Spleen (tissue), 11 donors: ENCODE results near the gene HSD17B14. TPM values are rescaled to one million over a fixed set of nuclear protein-coding genes. Genes with fewer than 3 reads are reported as not detected.

Experiments used
- DNase-seq: peaks from one replicate; pipeline ENCODE4 v3.0.0-alpha.2; 2020
- H3K27ac ChIP-seq, 8 donors: fragments of 200-600 bp; sonication (generic) in 7 of 8; 1 replicate in 4 of 8; 2 replicates in 4 of 8; pipeline versions ENCODE4 v1.5.0 to v1.8.0; 2016 to 2021; ENCODE audit warnings: inconsistent platforms in 4 of 8, mild to moderate bottlenecking in 4 of 8, moderate library complexity in 1 of 8
- H3K27me3 ChIP-seq, 7 donors: fragments of 200-600 bp; sonication (generic) in 6 of 7; replicated peaks in 1 of 7; 1 replicate in 4 of 7; 2 replicates in 3 of 7; pipeline versions ENCODE4 v1.5.0 to v1.8.0; 2016 to 2021; ENCODE audit warnings: inconsistent platforms in 3 of 7, mild to moderate bottlenecking in 1 of 7
- H3K36me3 ChIP-seq, 6 donors: fragments of 200-600 bp; sonication (generic) in 5 of 6; 1 replicate in 4 of 6; 2 replicates in 2 of 6; pipeline versions ENCODE4 v1.5.0 to v1.8.0; 2016 to 2021; ENCODE audit warnings: inconsistent platforms in 2 of 6
- H3K4me1 ChIP-seq, 6 donors: fragments of 200-600 bp; sonication (generic) in 5 of 6; 1 replicate in 3 of 6; 2 replicates in 3 of 6; pipeline versions ENCODE4 v1.5.0 to v1.8.0; 2016 to 2021; ENCODE audit warnings: inconsistent platforms in 3 of 6
- H3K4me3 ChIP-seq, 8 donors: fragments of 200-600 bp; sonication (generic) in 7 of 8; 1 replicate in 4 of 8; 2 replicates in 4 of 8; pipeline versions ENCODE4 v1.5.0 to v1.8.0; 2016 to 2021; ENCODE audit warnings: inconsistent platforms in 4 of 8, mild to moderate bottlenecking in 4 of 8, moderate library complexity in 2 of 8
- H3K9me3 ChIP-seq, 8 donors: fragments of 200-600 bp; sonication (generic) in 7 of 8; 1 replicate in 4 of 8; 2 replicates in 4 of 8; pipeline versions ENCODE4 v1.5.0 to v1.8.0; 2016 to 2021; ENCODE audit warnings: inconsistent platforms in 4 of 8
- POLR2A ChIP-seq, 3 donors: fragments of 450-650 bp; IDR thresholded peaks; one replicate each; pipeline ENCODE4 v1.5.1; 2017; ENCODE audit warnings: antibody characterized with exemption in 3 of 3, mild to moderate bottlenecking in 1 of 3
- POLR2AphosphoS5 ChIP-seq, 3 donors: sonication (generic); formaldehyde crosslinking; IDR thresholded peaks; one replicate each; pipeline ENCODE4 v1.5.1; 2017; ENCODE audit warnings: antibody characterized with exemption in 3 of 3
- WGBS, 5 donors: extraction: QIAGEN DNeasy Blood & Tissue Kit in 3 of 5; methylation state at CpG; one replicate each; pipeline versions ENCODE4 v1.1.5 to v1.1.7; 2013 to 2018; 5-methylcytosine and 5-hydroxymethylcytosine counted together
- intact Hi-C: fragments of 100-400 bp; cut with DNase I; formaldehyde crosslinking; loops from one replicate; pipeline ENCODE4 v1.15.0; 2023; ENCODE audit warnings: low total_unique reads
- polyA plus RNA-seq, 3 donors: library from polyadenylated mRNA; stranded (reverse); fragments of 200-250 nt; gene quantifications; one replicate each; pipeline ENCODE4 v1.2.1, GENCODE V29; 2013
- total RNA-seq, 7 donors: library from RNA; depleted of rRNA in 3 of 7; stranded (reverse); fragments of >200 nt in 3 of 7; fragmentation: NEBNext Ultra II Directional in 4 of 7; extraction: Animal tissue kit (Norgen Biotek cat#: 25700) in 4 of 7; gene quantifications; one replicate each; pipeline versions ENCODE4 v1.1.0 to v1.2.1, GENCODE V29; 2016 to 2021
- TF ChIP-seq, protein P1 (sequence below), 11 experiments: fragments of 200-600 bp in 7 of 11; fragments of 450-650 bp in 4 of 11; sonication (generic) in 4 of 11; IDR thresholded peaks in 8 of 11; conservative IDR thresholded peaks in 3 of 11; 1 replicate in 7 of 11; 2 replicates in 4 of 11; pipeline versions ENCODE4 v1.4.0 to v1.8.0; 2016 to 2021; ENCODE audit warnings: antibody characterized with exemption in 11 of 11, inconsistent platforms in 4 of 11, mild to moderate bottlenecking in 1 of 11
- donor health status: healthy with polysubstance abuse.
- donor health status: DM: no; HTN: no; CAD: no; lungs with moderate emphysema.
- donor health status: DM: no; HTN: no; CAD: no.
- donor health status: Bipolar disorder and iron deficiency.
- donor health status: healthy.
- donor health status: DM: no; HTN: no; CAD: no.
- donor health status: DM: yes; HTN: yes; CAD: no.

HSD17B14 gene
- total and polyA plus RNA-seq, 10 donors = 2.4 to 16.5 (median 10.6) TPM

DNA sequence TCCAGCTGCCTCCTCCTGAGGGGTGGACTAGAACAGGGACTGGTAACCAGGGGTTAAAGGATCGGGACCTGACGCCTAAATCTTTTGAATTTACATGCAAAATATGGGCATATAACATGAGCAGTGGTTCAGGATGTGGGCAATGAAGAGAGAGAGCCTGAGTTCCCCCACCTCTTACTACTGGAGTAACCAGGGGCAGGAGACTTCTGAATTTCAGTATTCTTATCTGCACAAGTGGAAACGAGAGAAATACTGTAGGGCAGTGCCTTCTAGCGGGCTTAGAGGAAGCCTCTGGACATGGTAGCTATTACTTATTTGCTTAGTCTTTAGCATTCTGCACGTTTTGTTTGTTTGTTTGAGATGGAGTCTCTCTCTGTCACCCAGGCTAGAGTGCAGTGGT lies 51.8 kb downstream of the HSD17B14 start:
- Histone ChIP-seq H3K27me3 (no peaks in the 10 kb centered on the region), H3K27ac (no peak overlapping the region), H3K36me3 (no peaks in the 10 kb centered on the region), H3K9me3 (no peaks in the 10 kb centered on the region), H3K4me3 (no peak overlapping the region), H3K4me1 (peaks cover 11 to 33% (median 24%) of the 10 kb centered on the region in 6 donors)
- TF ChIP-seq, protein P1, sequence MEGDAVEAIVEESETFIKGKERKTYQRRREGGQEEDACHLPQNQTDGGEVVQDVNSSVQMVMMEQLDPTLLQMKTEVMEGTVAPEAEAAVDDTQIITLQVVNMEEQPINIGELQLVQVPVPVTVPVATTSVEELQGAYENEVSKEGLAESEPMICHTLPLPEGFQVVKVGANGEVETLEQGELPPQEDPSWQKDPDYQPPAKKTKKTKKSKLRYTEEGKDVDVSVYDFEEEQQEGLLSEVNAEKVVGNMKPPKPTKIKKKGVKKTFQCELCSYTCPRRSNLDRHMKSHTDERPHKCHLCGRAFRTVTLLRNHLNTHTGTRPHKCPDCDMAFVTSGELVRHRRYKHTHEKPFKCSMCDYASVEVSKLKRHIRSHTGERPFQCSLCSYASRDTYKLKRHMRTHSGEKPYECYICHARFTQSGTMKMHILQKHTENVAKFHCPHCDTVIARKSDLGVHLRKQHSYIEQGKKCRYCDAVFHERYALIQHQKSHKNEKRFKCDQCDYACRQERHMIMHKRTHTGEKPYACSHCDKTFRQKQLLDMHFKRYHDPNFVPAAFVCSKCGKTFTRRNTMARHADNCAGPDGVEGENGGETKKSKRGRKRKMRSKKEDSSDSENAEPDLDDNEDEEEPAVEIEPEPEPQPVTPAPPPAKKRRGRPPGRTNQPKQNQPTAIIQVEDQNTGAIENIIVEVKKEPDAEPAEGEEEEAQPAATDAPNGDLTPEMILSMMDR (IDR thresholded peaks at IDR 0.05 in 8 of 11, conservative IDR thresholded peaks at IDR 0.05 in 3 of 11) = no peak
- TF ChIP-seq POLR2AphosphoS5 (IDR thresholded peaks at IDR 0.05) (no peak), POLR2A (IDR thresholded peaks at IDR 0.05) (no peak)
- no peak for DNase-seq
- intact Hi-C loops = no loop called here
- whole genome bisulfite sequencing, 5 donors = 54 to 70% (median 67%) methylated on average over 5 of the region's 5 CpGs

DNA sequence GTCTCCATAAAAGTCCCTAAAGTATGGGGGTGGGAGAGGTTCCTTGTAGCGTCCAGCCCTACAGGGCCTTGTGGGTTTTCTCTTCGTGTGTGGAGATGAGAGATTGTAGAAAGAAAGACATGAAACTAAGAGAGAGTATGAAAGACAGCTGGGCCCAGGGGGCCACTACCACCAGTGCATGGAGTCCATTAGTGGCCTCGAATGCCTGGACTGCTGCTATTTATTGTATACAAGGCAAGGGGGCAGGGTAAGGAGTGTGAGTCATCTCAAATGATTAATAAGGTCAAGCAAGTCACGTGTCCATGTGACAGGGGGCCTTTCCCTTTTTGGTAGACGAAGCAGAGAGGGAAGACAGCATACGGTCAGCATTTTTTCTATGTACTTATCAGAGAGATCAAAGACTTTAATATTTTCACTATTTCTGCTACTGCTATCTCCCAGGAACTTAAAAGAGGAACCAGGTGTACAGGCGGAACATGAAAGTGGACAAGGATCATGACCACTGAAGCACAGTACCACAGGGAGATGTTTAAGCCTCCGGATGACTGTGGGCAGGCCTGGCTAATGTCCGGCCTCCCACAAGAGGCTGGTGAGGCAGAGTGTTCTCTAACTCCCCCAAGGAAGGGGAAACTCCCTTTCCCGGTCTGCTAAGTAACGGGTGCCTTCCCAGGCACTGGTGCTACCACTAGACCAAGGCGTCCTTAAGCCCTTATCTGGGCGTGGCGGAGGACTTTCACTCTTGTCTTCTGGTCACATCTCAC lies 55.5 kb downstream of the HSD17B14 start:
- no peaks in the 10 kb centered on the region for H3K36me3 ChIP-seq
- peaks cover 11 to 30% (median 20%) of the 10 kb centered on the region in 6 donors for H3K4me1 ChIP-seq
- peak overlapping the region in 7 of 8 donors; percentile 4 to 73 (median 64) for H3K27ac ChIP-seq
- DNase-seq = no peak
- peak in 1 of 3 donors; percentile 2 for TF ChIP-seq POLR2AphosphoS5 (IDR thresholded peaks at IDR 0.05)
- TF ChIP-seq, protein P1 (IDR thresholded peaks at IDR 0.05 in 8 of 11, conservative IDR thresholded peaks at IDR 0.05 in 3 of 11) = no peak
- no peaks in the 10 kb centered on the region for H3K27me3 ChIP-seq
- intact Hi-C loops = no loop called here
- no peaks in the 10 kb centered on the region for H3K9me3 ChIP-seq
- H3K4me3 ChIP-seq = no peak overlapping the region
- WGBS, 5 donors = 56 to 62% (median 59%) methylated on average over 14 of the region's 14 CpGs

DNA sequence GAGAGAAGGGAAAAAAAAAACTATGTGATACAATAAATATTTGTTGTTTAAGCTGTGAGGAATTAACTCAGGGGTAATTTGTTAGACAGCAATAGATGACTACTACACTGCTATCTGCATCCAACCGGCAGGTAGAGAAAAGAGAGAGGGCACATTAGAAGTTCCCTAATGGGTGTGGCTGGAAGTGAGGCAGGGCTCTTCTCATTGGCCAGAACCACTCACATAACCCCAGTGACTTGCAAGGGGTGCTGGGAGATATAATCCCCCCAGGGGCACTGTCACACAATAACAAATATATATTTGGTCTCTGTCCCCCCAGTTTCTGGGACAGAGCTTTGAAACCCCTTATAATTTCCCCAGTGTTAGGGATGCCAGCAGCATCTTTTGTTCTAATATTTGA lies 56.7 kb downstream of the HSD17B14 start:
- Histone ChIP-seq H3K4me3 (no peak overlapping the region), H3K9me3 (no peaks in the 10 kb centered on the region), H3K36me3 (no peaks in the 10 kb centered on the region), H3K27me3 (no peaks in the 10 kb centered on the region), H3K4me1 (peaks cover 11 to 30% (median 20%) of the 10 kb centered on the region in 6 donors), H3K27ac (no peak overlapping the region)
- DNase-seq = no peak
- TF ChIP-seq, protein P1 (IDR thresholded peaks at IDR 0.05 in 8 of 11, conservative IDR thresholded peaks at IDR 0.05 in 3 of 11) = no peak
- TF ChIP-seq POLR2A (IDR thresholded peaks at IDR 0.05) (no peak), POLR2AphosphoS5 (IDR thresholded peaks at IDR 0.05) (no peak)
- intact Hi-C loops = no loop called here
- 33 to 63% (median 59%) methylated on average over 1 of the region's 1 CpG for WGBS, 5 donors

DNA sequence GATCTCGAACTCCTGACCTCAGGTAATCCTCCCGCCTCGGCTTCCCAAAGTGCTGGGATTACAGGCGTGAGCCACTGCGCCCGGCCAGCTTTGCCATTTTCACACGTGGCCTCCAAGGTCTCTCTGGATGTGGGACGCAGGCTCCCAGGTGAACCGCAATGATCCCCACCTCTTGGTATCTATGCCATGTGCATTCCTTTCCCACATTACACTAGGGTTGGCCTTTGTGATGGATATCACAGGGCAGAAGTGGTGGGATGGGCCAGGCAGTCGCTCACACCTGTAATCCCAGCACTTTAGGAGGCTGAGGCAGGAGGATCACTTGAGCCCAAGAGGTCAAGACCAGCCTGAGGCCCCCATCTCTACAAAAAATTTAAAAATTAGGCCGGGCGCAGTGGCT lies 58.6 kb downstream of the HSD17B14 start:
- WGBS, 5 donors = 91 to 98% (median 92%) methylated on average over 12 of the region's 12 CpGs
- no peak for DNase-seq
- TF ChIP-seq POLR2A (IDR thresholded peaks at IDR 0.05) (no peak), POLR2AphosphoS5 (IDR thresholded peaks at IDR 0.05) (no peak)
- TF ChIP-seq, protein P1 (IDR thresholded peaks at IDR 0.05 in 8 of 11, conservative IDR thresholded peaks at IDR 0.05 in 3 of 11) = no peak
- intact Hi-C loops = no loop called here
- no peaks in the 10 kb centered on the region for H3K27me3 ChIP-seq
- H3K9me3 ChIP-seq = no peaks in the 10 kb centered on the region
- H3K4me1 ChIP-seq = peaks cover 11 to 26% (median 19%) of the 10 kb centered on the region in 6 donors
- no peak overlapping the region for H3K27ac ChIP-seq
- no peak overlapping the region for H3K4me3 ChIP-seq
- no peaks in the 10 kb centered on the region for H3K36me3 ChIP-seq
